Duodenal mucosa (tissue), 2 donors: ENCODE measurements around the gene METRN.
A peak's percentile ranks its signal among the peaks of the same experiment; 100 is the strongest.

Source experiments
- H3K27ac ChIP-seq: one replicate; pipeline ENCODE4 v1.7.0; 2013; ENCODE audit warnings: low read depth, low read length
- H3K27me3 ChIP-seq, 2 donors: one replicate each; pipeline ENCODE4 v1.7.0; 2013; ENCODE audit warnings: low read length in 2 of 2, control low read depth in 1 of 2; ENCODE audit not compliant: insufficient read depth in 2 of 2, control insufficient read depth in 1 of 2
- H3K36me3 ChIP-seq, 2 donors: one replicate each; pipeline ENCODE4 v1.7.0; 2013; ENCODE audit warnings: low read length in 2 of 2, control low read depth in 1 of 2; ENCODE audit not compliant: insufficient read depth in 2 of 2, control insufficient read depth in 1 of 2
- H3K4me1 ChIP-seq, 2 donors: one replicate each; pipeline ENCODE4 v1.7.0; 2013; ENCODE audit warnings: low read length in 2 of 2, control low read depth in 1 of 2; ENCODE audit not compliant: insufficient read depth in 2 of 2, control insufficient read depth in 1 of 2
- H3K4me3 ChIP-seq, 2 donors: one replicate each; pipeline ENCODE4 v1.7.0; 2013; ENCODE audit warnings: low read length in 2 of 2, low read depth in 1 of 2
- H3K9ac ChIP-seq, 2 donors: one replicate each; pipeline ENCODE4 v1.7.0; 2013; ENCODE audit warnings: low read length in 2 of 2, low read depth in 1 of 2
- H3K9me3 ChIP-seq, 2 donors: one replicate each; pipeline ENCODE4 v1.7.0; 2013; ENCODE audit warnings: low read length in 2 of 2, control low read depth in 1 of 2; ENCODE audit not compliant: control insufficient read depth in 1 of 2

Gene METRN

GRCh38 chr16:672371-672770, 42.5 kb upstream of the METRN start:
- no peak overlapping the region for H3K9ac ChIP-seq
- H3K27me3 ChIP-seq, result no peaks in the 10 kb centered on the region
- H3K4me3 ChIP-seq, result no peak overlapping the region
- H3K27ac ChIP-seq, result no peak overlapping the region
- H3K36me3 ChIP-seq, result peaks cover 22 to 49% of the 10 kb centered on the region in 2 donors
- peaks cover 28 to 35% of the 10 kb centered on the region in 2 donors for H3K4me1 ChIP-seq
- no peaks in the 10 kb centered on the region for H3K9me3 ChIP-seq

GRCh38 chr16:672851-673250, 42.1 kb upstream of the METRN start:
- no peak overlapping the region for H3K9ac ChIP-seq
- peaks cover 24 to 31% of the 10 kb centered on the region in 2 donors for H3K4me1 ChIP-seq
- no peaks in the 10 kb centered on the region for H3K9me3 ChIP-seq
- no peak overlapping the region for H3K27ac ChIP-seq
- H3K4me3 ChIP-seq, result no peak overlapping the region
- no peaks in the 10 kb centered on the region for H3K27me3 ChIP-seq
- peaks cover 22 to 49% of the 10 kb centered on the region in 2 donors for H3K36me3 ChIP-seq

- Histone ChIP-seq H3K9ac (no peak overlapping the region), H3K36me3 (peaks cover 22 to 49% of the 10 kb centered on the region in 2 donors), H3K27ac (no peak overlapping the region), H3K9me3 (no peaks in the 10 kb centered on the region), H3K4me3 (no peak overlapping the region), H3K4me1 (peaks cover 24 to 31% of the 10 kb centered on the region in 2 donors), H3K27me3 (no peaks in the 10 kb centered on the region)
Measured at GRCh38 chr16:673399-673991, 41.4 kb upstream of the METRN start.

GRCh38 chr16:674214-674881, 40.6 kb upstream of the METRN start:
- H3K27ac ChIP-seq, result no peak overlapping the region
- no peaks in the 10 kb centered on the region for H3K27me3 ChIP-seq
- no peak overlapping the region for H3K4me3 ChIP-seq
- peaks cover 22 to 48% of the 10 kb centered on the region in 2 donors for H3K36me3 ChIP-seq
- H3K9me3 ChIP-seq, result no peaks in the 10 kb centered on the region
- H3K4me1 ChIP-seq, result peaks cover 17 to 22% of the 10 kb centered on the region in 2 donors
- no peak overlapping the region for H3K9ac ChIP-seq

GRCh38 chr16:674968-675883, 39.7 kb upstream of the METRN start, which contains the start of gene RHBDL1:
RHBDL1 (plus strand) TSS chr16:675671; CDS start chr16:675791, 120 bp downstream.
- Histone ChIP-seq H3K4me1 (peaks cover 15 to 22% of the 10 kb centered on the region in 2 donors), H3K9ac (peak within 1 kb of the TSS; percentile 43 to 51), H3K27ac (no peak within 1 kb of the TSS), H3K27me3 (no peaks in the 10 kb centered on the region), H3K9me3 (no peaks in the 10 kb centered on the region), H3K4me3 (peak within 1 kb of the TSS; percentile 40 to 57), H3K36me3 (peaks cover 17 to 39% of the 10 kb centered on the region in 2 donors)

- Histone ChIP-seq H3K27ac (no peak overlapping the region), H3K36me3 (peaks cover 10 to 31% of the 10 kb centered on the region in 2 donors), H3K9ac (peak overlapping the region; percentile 43 to 51), H3K27me3 (no peaks in the 10 kb centered on the region), H3K4me3 (peak overlapping the region in 1 of 2 donors; percentile 40), H3K4me1 (peaks cover 18 to 25% of the 10 kb centered on the region in 2 donors), H3K9me3 (no peaks in the 10 kb centered on the region)
Measured at GRCh38 chr16:675884-676564, 38.9 kb upstream of the METRN start.

- Histone ChIP-seq H3K36me3 (peaks cover 11 to 29% of the 10 kb centered on the region in 2 donors), H3K27me3 (no peaks in the 10 kb centered on the region), H3K4me1 (peaks cover 23 to 30% of the 10 kb centered on the region in 2 donors), H3K9me3 (no peaks in the 10 kb centered on the region), H3K27ac (no peak overlapping the region), H3K4me3 (no peak overlapping the region), H3K9ac (peak overlapping the region in 1 of 2 donors; percentile 43)
Measured at GRCh38 chr16:676565-676902, 38.4 kb upstream of the METRN start.

- Histone ChIP-seq H3K9me3 (no peaks in the 10 kb centered on the region), H3K27ac (no peak overlapping the region), H3K36me3 (peaks cover 14 to 29% of the 10 kb centered on the region in 2 donors), H3K4me1 (peaks cover 27 to 34% of the 10 kb centered on the region in 2 donors), H3K27me3 (no peaks in the 10 kb centered on the region), H3K4me3 (peak overlapping the region in 1 of 2 donors; percentile 35), H3K9ac (peak overlapping the region in 1 of 2 donors; percentile 43)
Measured at GRCh38 chr16:676913-677312, 38.0 kb upstream of the METRN start.

- Histone ChIP-seq H3K9me3 (no peaks in the 10 kb centered on the region), H3K36me3 (peaks cover 16 to 29% of the 10 kb centered on the region in 2 donors), H3K4me1 (peaks cover 29 to 41% of the 10 kb centered on the region in 2 donors), H3K9ac (no peak overlapping the region), H3K27ac (no peak overlapping the region), H3K4me3 (peak overlapping the region in 1 of 2 donors; percentile 35), H3K27me3 (no peaks in the 10 kb centered on the region)
Measured at GRCh38 chr16:677316-678190, 37.4 kb upstream of the METRN start.
